Naive thymus-derived CD8-positive, alpha-beta T cell (primary cell): ENCODE results near the gene OR7C2. TPM values are rescaled to one million over a fixed set of nuclear protein-coding genes. Genes with fewer than 3 reads are reported as not detected.
A peak's percentile ranks its signal among the peaks of the same experiment; 100 is the strongest.
"Not testable (repeated sequence)": the region's sequence is repeated elsewhere in the genome, so short reads cannot be mapped to it uniquely, and the experiment has no call there.

Experiments used
- ATAC-seq, 2 donors: fragments of 150-1000 bp; cut with Tn5 transposase in 1 of 2; sonication (Bioruptor Pico), chemical (Tn5 transposase) in 1 of 2; 1 replicate in 1 of 2; 2 replicates in 1 of 2; pipeline ENCODE4 v1.10.0; 2021; ENCODE audit warnings: mild to moderate bottlenecking in 2 of 2, moderate library complexity in 2 of 2
- POLR2A ChIA-PET: fragments of 350-600 bp; sonication (Branson Sonifier 250); formaldehyde crosslinking; loops from one replicate; lab custom pipeline; 2021; ENCODE audit warnings: antibody characterized with exemption; lab: Charles Lee
- DNase-seq, 10 donors: peaks; one replicate each; pipeline versions ENCODE4 v3.0.0 to v3.0.0-alpha.2; 2020 to 2022
- H3K27ac Mint-ChIP-seq, 10 donors: one replicate each; pipeline ENCODE4 v1.8.0; 2020 to 2022; ENCODE audit warnings: mild to moderate bottlenecking in 10 of 10, mixed read lengths in 10 of 10, moderate library complexity in 4 of 10, inconsistent platforms in 1 of 10
- H3K27me3 Mint-ChIP-seq, 5 donors: one replicate each; pipeline ENCODE4 v1.8.0; 2021 to 2022; ENCODE audit warnings: mixed read lengths in 5 of 5
- H3K36me3 Mint-ChIP-seq, 3 donors: one replicate each; pipeline ENCODE4 v1.8.0; 2020 to 2022; ENCODE audit warnings: mixed read lengths in 3 of 3, mild to moderate bottlenecking in 2 of 3, inconsistent platforms in 1 of 3
- H3K4me1 Mint-ChIP-seq, 4 donors: one replicate each; pipeline ENCODE4 v1.8.0; 2021 to 2022; ENCODE audit warnings: mixed read lengths in 4 of 4
- H3K4me3 Mint-ChIP-seq, 10 donors: one replicate each; pipeline ENCODE4 v1.8.0; 2020 to 2022; ENCODE audit warnings: mild to moderate bottlenecking in 10 of 10, mixed read lengths in 10 of 10, moderate library complexity in 6 of 10, inconsistent platforms in 1 of 10
- H3K9me3 Mint-ChIP-seq, 9 donors: one replicate each; pipeline ENCODE4 v1.8.0; 2020 to 2022; ENCODE audit warnings: mixed read lengths in 9 of 9, mild to moderate bottlenecking in 3 of 9, inconsistent platforms in 1 of 9, moderate library complexity in 1 of 9
- polyA plus RNA-seq, 3 donors: library from polyadenylated mRNA; unstranded; fragments of 300-500 nt; fragmentation: Illumina TruSeq; gene quantifications; one replicate each; pipeline ENCODE4 v1.2.3, GENCODE V29; 2021
- total RNA-seq, 8 experiments: library from RNA in 2 of 8; stranded (reverse) in 2 of 8; gene quantifications; one replicate each; pipeline ENCODE4 v1.2.3 and lab custom pipeline; 2021 to 2026

Gene OR7C2
- total RNA-seq (not detected), polyA plus RNA-seq (not detected), total RNA-seq (lab: John Stamatoyannopoulos, UW) (0 reads per million in 6 experiments)

DNA sequence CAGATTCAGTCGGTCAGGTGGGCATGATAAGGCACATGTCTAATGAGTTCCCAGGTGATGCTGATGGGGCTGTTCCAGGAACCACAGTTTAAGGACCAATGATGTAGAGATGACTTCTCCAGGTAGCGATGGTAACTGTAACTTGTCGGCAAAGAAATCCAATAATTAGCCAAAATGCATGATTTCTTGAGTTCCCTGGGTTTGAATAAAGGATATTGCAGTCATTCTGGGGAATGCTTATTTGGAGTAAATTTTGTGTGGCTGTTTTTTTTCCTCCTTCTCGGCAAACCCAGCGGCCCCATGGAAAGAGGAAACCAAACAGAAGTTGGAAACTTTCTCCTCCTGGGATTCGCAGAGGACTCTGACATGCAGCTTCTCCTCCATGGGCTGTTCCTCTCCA lies at the start of gene OR7C2:
TSS of gene OR7C2 (plus strand) at position 301 of the 400 bp plus-strand sequence. CDS start at position 301, 0 bp downstream.
- DNase-seq (no peak), ATAC-seq (no peak)
- Mint-ChIP-seq H3K4me3 (no peak within 1 kb of the TSS), H3K27ac (no peak within 1 kb of the TSS), H3K9me3 (no peaks in the 10 kb centered on the region), H3K27me3 (peaks cover 0 to 3% (median 0%) of the 10 kb centered on the region in 5 donors), H3K36me3 (no peaks in the 10 kb centered on the region), H3K4me1 (peaks cover 6 to 18% (median 12%) of the 10 kb centered on the region in 4 donors)
- POLR2A ChIA-PET: no interaction called here

DNA sequence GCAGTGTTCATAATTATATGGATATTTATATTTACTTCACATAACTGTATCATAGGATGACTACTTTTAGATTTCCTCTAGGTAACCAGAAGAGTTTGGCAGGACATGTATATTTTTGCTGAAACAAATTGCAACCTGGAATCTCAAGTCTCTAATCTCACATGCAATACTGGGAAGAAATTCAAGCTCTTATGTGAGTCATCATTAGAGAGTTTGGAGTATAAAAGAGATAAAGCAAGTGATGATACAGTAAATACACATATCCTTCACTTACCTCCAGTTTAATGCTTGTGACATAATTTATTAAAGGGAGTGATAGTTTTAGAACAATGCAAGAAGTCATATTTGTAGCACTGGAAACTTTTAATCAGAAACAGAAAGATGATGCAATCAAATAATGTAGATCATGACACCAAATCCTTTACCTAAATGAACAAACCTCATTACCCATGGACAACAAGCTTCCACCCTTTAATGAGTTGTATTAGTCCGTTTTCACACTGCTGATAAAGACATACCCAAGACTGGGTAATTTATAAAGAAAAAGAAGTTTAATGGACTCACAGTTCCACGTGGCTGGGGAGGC lies 39.5 kb upstream of the OR7C2 start:
- no peaks in the 10 kb centered on the region for H3K36me3 Mint-ChIP-seq
- no peaks in the 10 kb centered on the region for H3K9me3 Mint-ChIP-seq
- no peak overlapping the region for H3K4me3 Mint-ChIP-seq
- no peak overlapping the region for H3K27ac Mint-ChIP-seq
- DNase-seq (no peak), ATAC-seq (no peak)
- H3K27me3 Mint-ChIP-seq: peaks cover 26 to 81% (median 39%) of the 10 kb centered on the region in 5 donors
- H3K4me1 Mint-ChIP-seq: no peaks in the 10 kb centered on the region
- POLR2A ChIA-PET: no interaction called here

DNA sequence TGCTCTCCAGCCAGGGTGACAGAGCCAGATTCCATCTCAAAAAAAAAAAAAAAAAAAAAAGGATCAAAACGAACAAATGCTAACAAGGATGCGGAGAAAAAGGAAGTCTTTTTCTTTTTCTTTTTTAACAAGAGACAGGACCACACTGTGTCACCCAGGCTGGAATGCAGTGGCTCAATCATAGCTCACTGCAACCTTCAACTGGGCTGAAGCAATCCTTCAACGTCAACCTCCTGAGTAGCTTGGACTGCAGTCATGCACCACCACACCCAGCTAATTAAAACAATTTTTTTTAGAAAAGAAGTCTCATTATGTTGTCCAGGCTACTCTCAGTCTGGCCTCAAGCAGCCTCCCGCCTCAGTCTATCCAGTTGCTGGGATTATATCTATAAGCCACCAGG lies 34.6 kb upstream of the OR7C2 start:
- Mint-ChIP-seq H3K4me1 (no peaks in the 10 kb centered on the region), H3K4me3 (no peak overlapping the region), H3K27ac (no peak overlapping the region), H3K27me3 (peaks cover 18 to 47% (median 22%) of the 10 kb centered on the region in 5 donors), H3K36me3 (no peaks in the 10 kb centered on the region), H3K9me3 (peaks cover 0 to under 1% (median 0%) of the 10 kb centered on the region in 9 donors)
- ATAC-seq: no peak
- POLR2A ChIA-PET: interaction anchor here (0.7 kb wide), 1 partner anchor 1244 kb away, joined by 4 read pairs; no protein-coding TSS in a partner anchor
- no peak for DNase-seq

DNA sequence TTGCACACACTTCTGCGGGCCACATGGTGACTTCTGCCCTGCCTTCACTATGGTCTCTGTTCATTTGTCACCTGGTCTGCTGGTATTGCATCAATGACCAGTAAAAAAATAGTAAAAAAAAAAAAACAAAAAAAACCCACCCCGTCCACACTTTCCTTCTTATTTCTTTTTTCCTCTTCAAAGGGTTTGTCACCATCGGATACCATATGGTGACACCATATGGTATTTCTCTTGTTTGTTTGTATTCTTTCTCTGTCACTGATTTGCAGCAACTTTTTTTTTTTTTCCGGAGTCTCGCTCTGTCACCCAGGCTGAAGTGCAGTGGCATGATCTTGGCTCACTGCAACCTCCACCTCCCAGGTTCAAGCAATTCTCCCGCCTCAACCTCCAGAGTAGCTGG lies 26.2 kb upstream of the OR7C2 start:
- Mint-ChIP-seq H3K27ac (no peak overlapping the region), H3K4me3 (no peak overlapping the region), H3K9me3 (peaks cover 0 to 18% (median 11%) of the 10 kb centered on the region in 9 donors), H3K27me3 (peaks cover 13 to 48% (median 25%) of the 10 kb centered on the region in 5 donors), H3K4me1 (no peaks in the 10 kb centered on the region), H3K36me3 (peaks cover 0 to 13% (median 10%) of the 10 kb centered on the region in 3 donors)
- DNase-seq (no peak), ATAC-seq (no peak)
- POLR2A ChIA-PET: no interaction called here

GRCh38 chr19:14916848-14917247 lies 24.4 kb upstream of the OR7C2 start:
- peaks cover 0 to 13% (median 10%) of the 10 kb centered on the region in 3 donors for H3K36me3 Mint-ChIP-seq
- peaks cover 15 to 57% (median 30%) of the 10 kb centered on the region in 5 donors for H3K27me3 Mint-ChIP-seq
- no peak for DNase-seq
- no peak overlapping the region for H3K4me3 Mint-ChIP-seq
- H3K27ac Mint-ChIP-seq: no peak overlapping the region
- POLR2A ChIA-PET: no interaction called here
- peaks cover 0 to 18% (median 11%) of the 10 kb centered on the region in 9 donors for H3K9me3 Mint-ChIP-seq
- no peak for ATAC-seq
- no peaks in the 10 kb centered on the region for H3K4me1 Mint-ChIP-seq

GRCh38 chr19:14933506-14933905 lies 7.8 kb upstream of the OR7C2 start:
- ATAC-seq (no peak), DNase-seq (no peak)
- Mint-ChIP-seq H3K4me1 (no peaks in the 10 kb centered on the region), H3K27me3 (peaks cover 10 to 36% (median 15%) of the 10 kb centered on the region in 5 donors), H3K27ac (no peak overlapping the region), H3K9me3 (peaks cover 0 to 12% (median 4%) of the 10 kb centered on the region in 9 donors), H3K4me3 (no peak overlapping the region), H3K36me3 (peaks cover 0 to 9% (median 3%) of the 10 kb centered on the region in 3 donors)
- POLR2A ChIA-PET: no interaction called here

DNA sequence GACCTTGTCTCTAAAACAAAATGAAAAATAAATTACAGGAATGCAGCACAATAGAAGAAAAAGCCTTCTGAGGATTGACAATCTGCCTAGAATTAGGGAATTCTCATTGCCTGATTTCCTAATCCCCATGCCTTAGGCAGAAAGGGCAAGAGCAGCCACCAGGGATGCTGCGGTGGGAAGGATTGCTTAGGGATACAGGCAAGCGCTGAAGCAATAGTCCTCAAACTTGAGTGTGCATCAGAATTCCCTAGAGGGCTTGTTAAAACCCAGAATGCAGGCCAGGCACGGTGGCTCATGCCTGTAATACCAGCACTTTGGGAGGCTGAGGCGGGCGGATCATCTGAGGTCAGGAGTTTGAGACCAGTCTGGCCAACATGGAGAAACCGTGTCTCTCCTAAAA lies 1.0 kb upstream of the OR7C2 start:
- H3K9me3 Mint-ChIP-seq: no peaks in the 10 kb centered on the region
- no peaks in the 10 kb centered on the region for H3K36me3 Mint-ChIP-seq
- peaks cover 0 to 6% (median 0%) of the 10 kb centered on the region in 5 donors for H3K27me3 Mint-ChIP-seq
- ATAC-seq: no peak
- DNase-seq: no peak
- no peak overlapping the region for H3K27ac Mint-ChIP-seq
- H3K4me3 Mint-ChIP-seq: no peak overlapping the region
- POLR2A ChIA-PET: no interaction called here
- peaks cover 6 to 18% (median 12%) of the 10 kb centered on the region in 4 donors for H3K4me1 Mint-ChIP-seq

GRCh38 chr19:14943601-14944000 lies 2.3 kb downstream of the OR7C2 start:
- DNase-seq (peak in 1 of 10 donors; percentile 4), ATAC-seq (peak in 1 of 2 donors; percentile 25)
- Mint-ChIP-seq H3K9me3 (no peaks in the 10 kb centered on the region), H3K4me1 (peaks cover 6 to 18% (median 12%) of the 10 kb centered on the region in 4 donors), H3K27ac (peak overlapping the region in 8 of 10 donors; percentile 9 to 83 (median 24)), H3K36me3 (no peaks in the 10 kb centered on the region), H3K4me3 (peak overlapping the region in 8 of 10 donors; percentile 2 to 40 (median 8)), H3K27me3 (peaks cover 0 to 3% (median 0%) of the 10 kb centered on the region in 5 donors)
- POLR2A ChIA-PET: interaction anchor here (0.6 kb wide), 1 partner anchor 266 kb away, joined by 4 read pairs; no protein-coding TSS in a partner anchor

DNA sequence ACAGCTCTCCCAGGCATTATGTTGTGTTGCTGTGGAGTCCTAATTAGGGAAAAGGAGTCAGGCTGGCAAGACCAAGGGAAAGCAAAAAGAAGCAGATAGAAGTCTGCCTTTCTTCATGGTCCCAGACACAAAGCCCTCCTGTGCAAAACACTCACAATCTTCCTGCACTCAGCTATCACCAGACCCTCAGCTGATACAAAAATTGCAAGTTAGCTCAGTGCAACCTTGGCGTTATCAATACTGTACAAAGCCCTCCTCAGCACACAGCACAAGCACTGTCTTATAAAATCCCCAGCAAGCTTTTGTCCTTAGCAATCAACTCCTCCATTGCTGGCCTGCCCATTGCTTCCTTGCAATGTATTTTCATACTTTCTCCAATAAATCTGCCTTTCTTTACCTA lies 3.2 kb downstream of the OR7C2 start:
- POLR2A ChIA-PET: no interaction called here
- peak overlapping the region in 1 of 10 donors; percentile 12 for H3K27ac Mint-ChIP-seq
- ATAC-seq: no peak
- no peak overlapping the region for H3K4me3 Mint-ChIP-seq
- H3K9me3 Mint-ChIP-seq: no peaks in the 10 kb centered on the region
- H3K36me3 Mint-ChIP-seq: no peaks in the 10 kb centered on the region
- DNase-seq: no peak
- peaks cover 6 to 18% (median 12%) of the 10 kb centered on the region in 4 donors for H3K4me1 Mint-ChIP-seq
- H3K27me3 Mint-ChIP-seq: peaks cover 0 to 3% (median 0%) of the 10 kb centered on the region in 5 donors

GRCh38 chr19:14949413-14949812 lies 8.1 kb downstream of the OR7C2 start:
- ATAC-seq, H3K36me3 Mint-ChIP-seq, H3K4me1 Mint-ChIP-seq, POLR2A ChIA-PET, H3K27ac Mint-ChIP-seq, H3K9me3 Mint-ChIP-seq, DNase-seq, H3K4me3 Mint-ChIP-seq: not testable (repeated sequence)
- peaks cover 3 to 20% (median 5%) of the 10 kb centered on the region in 5 donors for H3K27me3 Mint-ChIP-seq

- Mint-ChIP-seq H3K9me3 (peaks cover 0 to 2% (median 0%) of the 10 kb centered on the region in 9 donors), H3K4me1 (peaks cover 0 to 1% (median under 1%) of the 10 kb centered on the region in 4 donors), H3K27me3 (peaks cover 3 to 21% (median 5%) of the 10 kb centered on the region in 5 donors), H3K27ac (no peak overlapping the region), H3K36me3 (peaks cover 0 to under 1% (median 0%) of the 10 kb centered on the region in 3 donors), H3K4me3 (no peak overlapping the region)
- POLR2A ChIA-PET: no interaction called here
- no peak for DNase-seq
- ATAC-seq: no peak
Measured at GRCh38 chr19:14949876-14950275, 8.6 kb downstream of the OR7C2 start.

DNA sequence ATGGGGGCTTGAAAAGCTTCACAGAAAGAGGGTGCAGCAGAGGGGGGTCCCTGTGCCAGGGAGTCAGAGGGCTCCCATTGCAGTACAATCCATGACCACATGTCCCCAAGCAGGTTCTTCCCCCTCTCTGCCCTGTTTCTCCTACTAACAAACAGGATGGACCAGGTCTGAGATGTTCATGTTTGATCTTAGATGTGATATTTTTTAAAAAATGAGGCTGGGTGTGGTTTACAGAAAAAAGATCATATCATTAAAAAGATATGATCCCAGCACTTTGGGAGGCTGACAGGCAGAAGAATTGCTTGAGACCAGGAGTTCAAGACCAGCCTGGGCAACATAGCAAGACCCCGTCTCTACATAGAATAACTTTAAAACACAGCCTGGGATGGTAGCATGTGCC lies 9.1 kb downstream of the OR7C2 start:
- POLR2A ChIA-PET: no interaction called here
- peaks cover 0 to 4% (median 0%) of the 10 kb centered on the region in 3 donors for H3K36me3 Mint-ChIP-seq
- peaks cover 0 to 1% (median 0%) of the 10 kb centered on the region in 4 donors for H3K4me1 Mint-ChIP-seq
- H3K9me3 Mint-ChIP-seq: peaks cover 0 to 7% (median 0%) of the 10 kb centered on the region in 9 donors
- H3K4me3 Mint-ChIP-seq: no peak overlapping the region
- peaks cover 4 to 21% (median 7%) of the 10 kb centered on the region in 5 donors for H3K27me3 Mint-ChIP-seq
- no peak for DNase-seq
- H3K27ac Mint-ChIP-seq: no peak overlapping the region
- no peak for ATAC-seq

DNA sequence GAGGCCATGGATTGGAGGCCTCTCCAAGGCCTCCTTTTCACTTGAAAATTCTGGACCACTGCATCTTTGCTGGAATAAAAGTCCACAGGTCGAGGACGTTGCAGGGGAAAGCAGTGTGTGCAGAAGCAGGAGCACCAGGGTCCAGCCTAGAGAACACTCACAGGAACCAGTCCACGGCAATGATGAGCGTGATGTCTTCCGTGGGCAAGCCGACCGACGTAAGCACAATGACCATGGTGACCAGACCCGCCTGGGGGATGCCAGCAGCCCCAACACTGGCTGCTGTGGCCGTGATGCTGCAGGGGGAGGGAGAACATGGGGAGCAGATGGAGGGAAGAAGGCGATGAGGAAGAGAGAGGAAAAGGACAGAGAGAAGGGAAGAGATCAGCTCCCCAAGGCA lies 11.5 kb downstream of the OR7C2 start:
- Mint-ChIP-seq H3K27me3 (peaks cover 10 to 42% (median 21%) of the 10 kb centered on the region in 5 donors), H3K36me3 (peaks cover 0 to 20% (median 0%) of the 10 kb centered on the region in 3 donors), H3K4me3 (no peak overlapping the region), H3K9me3 (peaks cover 0 to 23% (median 12%) of the 10 kb centered on the region in 9 donors), H3K4me1 (peaks cover 0 to 1% (median 0%) of the 10 kb centered on the region in 4 donors), H3K27ac (no peak overlapping the region)
- ATAC-seq: no peak
- DNase-seq: no peak
- POLR2A ChIA-PET: no interaction called here
